GM18951 (cell line): ENCODE data around the gene CLDN5.
"Not testable (repeated sequence)": the region's sequence is repeated elsewhere in the genome, so short reads cannot be mapped to it uniquely, and the experiment has no call there.

Experiments
- POLR2A ChIP-seq: IDR thresholded peaks from 4 replicates; pipeline ENCODE4 v1.6.1; 2011; ENCODE audit warnings: mild to moderate bottlenecking; ENCODE audit not compliant: insufficient read length, insufficient read depth; ENCODE audit errors: extremely low read depth
- in situ Hi-C: fragments of 300-500 bp; cut with MboI; formaldehyde crosslinking; loops from one replicate; pipeline ENCODE4 v1.12.0; 2022; ENCODE audit warnings: low sequenced_read_pairs, mixed read lengths, inconsistent platforms; ENCODE audit not compliant: unreplicated experiment

CLDN5 gene

DNA sequence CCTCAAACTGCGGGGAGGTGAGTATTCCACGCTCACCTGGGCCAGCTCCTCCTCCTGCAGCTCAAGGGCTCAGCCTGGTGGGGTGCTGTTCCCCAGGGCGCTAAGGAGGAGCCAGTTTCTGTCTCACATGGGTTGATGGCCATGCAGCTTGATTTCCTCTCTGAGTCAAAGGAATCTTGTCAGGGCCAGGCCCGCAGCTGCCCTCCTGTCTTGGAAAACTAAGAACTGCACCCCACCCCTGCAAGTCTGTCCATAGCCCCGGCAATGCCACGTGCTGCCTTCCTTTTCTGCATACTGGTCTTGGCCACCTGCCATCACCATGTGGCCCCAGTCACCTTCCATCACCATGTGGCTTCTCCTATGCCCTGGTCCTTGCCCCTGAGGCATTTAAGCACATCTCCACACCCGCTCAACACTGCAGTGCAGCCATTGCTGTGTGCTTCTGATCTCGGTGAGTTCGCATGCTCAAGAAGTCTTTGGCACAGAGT is 35.2 kb upstream of the CLDN5 start:
- in situ Hi-C loops: no loop called here
- no peak for TF ChIP-seq POLR2A

DNA sequence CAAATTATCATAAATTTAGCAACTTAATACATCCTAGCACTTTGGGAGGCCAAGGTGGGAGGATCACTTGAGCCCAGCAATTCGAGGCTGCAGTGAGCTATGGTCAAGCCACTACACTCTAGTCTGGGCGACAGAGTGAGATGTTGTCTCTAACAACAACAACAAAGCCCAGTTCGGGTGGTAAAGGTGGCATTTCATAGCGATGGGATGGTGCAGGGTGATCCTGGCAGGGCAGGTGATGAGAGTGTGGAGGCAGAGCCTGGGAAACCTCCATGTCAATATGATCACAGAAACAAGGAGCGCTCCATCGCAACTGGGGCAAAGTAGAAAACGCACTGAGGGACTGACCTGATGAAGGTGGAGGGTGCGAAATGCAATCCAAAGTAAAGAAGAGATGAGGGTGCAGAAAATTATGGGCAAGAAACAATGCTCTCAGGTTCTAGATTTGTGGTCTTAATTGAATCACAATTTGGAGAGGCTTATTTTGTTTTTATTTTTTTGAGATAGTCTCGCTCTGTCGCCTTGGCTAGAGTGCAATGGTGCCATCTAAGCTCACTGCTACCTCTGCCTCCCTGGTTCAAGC is 32.8 kb upstream of the CLDN5 start:
- in situ Hi-C loops: no loop called here
- no peak for TF ChIP-seq POLR2A

DNA sequence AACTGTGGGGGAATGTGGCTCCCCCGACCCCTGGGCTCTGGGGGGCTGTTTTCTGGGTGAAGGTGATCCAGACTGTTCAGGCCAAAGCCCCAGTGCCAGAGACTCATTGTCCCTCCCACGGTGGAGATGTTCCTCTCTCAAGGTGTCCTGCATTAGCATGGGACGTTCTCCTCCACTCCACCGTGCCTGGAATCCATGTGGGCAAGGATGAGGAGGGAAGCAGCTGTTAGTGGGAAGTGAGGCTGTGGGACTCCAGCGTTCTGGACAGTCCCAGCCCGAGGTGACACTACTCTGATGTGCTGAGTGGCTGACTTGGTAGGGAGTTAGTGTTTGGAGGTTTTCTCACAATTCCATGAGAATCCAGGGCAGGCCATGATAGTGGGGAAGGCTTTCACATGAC is 31.4 kb upstream of the CLDN5 start:
- TF ChIP-seq POLR2A: no peak
- in situ Hi-C loops: no loop called here

DNA sequence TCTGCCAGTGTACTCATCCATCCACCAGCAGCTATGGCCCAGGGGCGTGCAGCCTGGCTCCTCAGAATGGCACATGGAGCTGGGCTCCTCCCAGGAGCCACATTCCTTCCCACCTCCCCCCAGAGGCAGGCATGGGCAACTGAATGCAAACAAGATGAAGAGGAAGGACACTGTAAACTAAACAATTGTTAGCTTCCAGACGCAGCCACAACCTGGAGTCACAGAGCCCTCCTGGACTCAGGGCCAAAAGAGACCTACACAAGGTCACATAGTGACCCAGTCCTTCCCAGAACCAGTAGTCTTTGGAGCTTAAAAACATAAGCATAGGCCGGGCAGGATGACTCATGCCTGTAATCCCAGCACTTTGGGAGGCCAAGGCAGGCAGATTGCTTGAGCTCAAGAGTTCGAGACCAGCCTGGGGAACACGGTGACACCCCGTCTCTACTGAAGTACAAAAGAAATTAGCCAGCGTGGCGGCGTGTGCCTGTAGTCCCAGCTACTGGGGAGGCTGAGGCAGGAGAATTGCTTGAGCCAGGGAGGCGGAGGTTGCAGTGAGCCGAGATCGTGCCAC is 30.7 kb upstream of the CLDN5 start:
- in situ Hi-C loops: no loop called here
- no peak for TF ChIP-seq POLR2A

DNA sequence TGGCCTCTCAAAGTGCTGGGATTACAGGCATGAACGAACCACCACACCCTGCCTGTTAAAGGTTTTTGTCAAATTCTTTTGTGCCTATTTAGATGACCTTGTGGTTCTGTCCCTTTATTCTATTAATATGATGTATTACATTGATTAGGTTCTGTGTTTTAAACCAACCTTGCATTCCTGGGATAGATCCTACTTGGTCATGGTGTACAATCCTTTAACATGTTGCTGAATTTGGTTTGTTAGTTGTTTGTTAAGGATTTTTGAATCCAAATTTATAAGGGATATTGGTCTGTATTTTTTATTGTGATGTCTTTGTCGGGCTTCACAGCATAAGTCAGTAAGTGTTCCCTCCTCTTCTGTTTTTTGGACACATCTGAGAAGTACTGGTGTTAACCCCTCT is 29.0 kb upstream of the CLDN5 start:
- TF ChIP-seq POLR2A: no peak

DNA sequence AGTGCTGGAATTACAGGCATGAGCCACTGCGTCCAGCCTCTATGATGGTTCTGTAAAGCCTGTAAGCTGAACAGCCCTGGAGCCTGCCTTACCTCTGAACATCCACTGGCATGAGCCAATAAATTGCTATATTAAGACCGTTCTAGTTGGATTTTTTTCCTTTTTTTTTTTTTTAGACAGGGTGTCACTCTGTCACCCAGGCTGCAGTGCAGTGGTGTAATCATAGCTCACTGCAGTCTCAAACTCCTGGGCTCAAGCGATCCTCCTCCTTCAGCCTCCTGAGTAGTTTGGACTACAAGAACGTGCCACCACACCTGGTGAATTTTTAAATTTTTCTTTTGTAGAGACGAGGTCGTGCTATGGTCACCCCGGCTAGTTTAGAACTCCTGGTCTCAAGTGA is 26.2 kb upstream of the CLDN5 start:
- in situ Hi-C loops: no loop called here
- no peak for TF ChIP-seq POLR2A

More for the DNA sequence above, 29.0 kb upstream of the CLDN5 start:
- in situ Hi-C loops: no loop called here

DNA sequence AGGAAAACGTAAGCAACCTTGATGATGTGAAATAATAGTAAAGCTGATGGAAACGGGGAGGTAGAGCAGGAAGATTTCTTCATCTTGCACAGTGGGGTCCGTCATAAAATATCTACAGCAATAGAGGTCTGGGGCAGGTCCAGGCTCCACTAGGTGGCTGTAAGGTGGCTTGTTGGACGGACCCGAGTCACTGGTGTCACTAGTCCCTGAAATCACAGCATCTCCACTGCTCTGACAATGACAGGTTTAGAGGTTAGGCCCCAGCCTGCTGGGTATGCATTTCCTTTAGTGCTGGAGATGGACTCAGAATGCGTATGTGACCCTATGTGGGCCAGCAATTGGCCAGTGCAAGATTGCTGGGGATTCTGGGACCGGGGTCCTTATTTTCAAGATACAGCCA is 25.2 kb upstream of the CLDN5 start:
- TF ChIP-seq POLR2A: no peak
- in situ Hi-C loops: no loop called here

DNA sequence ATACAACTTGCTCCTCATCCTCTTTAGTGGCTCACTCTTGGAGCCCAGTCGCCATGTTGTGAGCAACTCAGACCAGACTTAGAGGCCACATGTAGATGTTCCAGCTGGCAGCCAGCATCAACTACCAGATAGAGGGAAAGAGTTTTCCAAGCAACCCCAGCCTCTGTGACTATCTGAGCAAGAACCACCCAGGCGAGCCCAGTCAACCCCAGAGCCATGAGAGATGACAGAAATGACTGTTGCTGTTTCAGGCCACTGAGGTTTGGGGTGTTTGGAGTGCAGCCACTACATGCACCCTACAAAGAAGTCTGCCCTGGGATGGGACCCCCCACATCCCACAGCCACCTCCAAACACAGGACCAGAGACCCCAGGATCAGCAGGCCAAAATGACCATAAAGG is 24.8 kb upstream of the CLDN5 start:
- in situ Hi-C loops: no loop called here
- no peak for TF ChIP-seq POLR2A

DNA sequence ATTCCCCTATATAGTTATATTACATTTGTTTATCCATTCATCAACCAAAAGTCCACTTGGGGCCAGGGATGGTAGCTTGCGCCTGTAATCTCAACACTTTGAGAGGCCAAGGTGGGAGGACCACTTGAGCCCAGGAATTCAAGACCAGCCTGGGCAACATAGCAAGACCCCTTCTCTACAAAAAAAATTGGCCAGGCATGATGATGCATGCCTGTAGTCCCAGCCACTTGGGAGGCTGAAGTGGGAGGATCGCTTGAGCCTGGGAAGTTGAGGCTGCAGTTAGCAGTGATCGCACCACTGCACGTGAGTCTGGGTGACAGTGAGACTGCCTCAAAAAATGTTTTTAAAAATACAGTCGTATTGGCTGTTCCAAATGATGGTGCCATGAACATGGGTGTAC is 24.2 kb upstream of the CLDN5 start:
- in situ Hi-C loops: not testable (repeated sequence)

DNA sequence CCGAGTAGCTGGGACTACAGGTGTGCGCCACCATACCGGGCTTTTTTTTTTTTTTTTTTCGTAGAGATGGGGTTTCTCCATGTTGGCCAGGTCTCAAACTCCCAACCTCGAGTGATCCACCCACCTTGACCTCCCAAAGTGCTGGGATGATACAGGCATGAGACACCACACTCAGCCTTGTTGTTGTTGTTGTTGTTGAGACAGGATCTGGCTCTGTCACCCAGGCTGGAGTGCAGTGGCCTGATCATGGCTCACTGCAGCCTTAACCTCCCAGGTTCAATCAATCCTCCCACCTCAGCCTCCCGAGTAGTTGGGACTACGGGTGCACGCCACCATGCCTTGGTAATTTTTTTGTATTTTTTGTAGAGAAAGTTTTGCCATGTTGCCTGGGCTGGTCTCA is 23.4 kb upstream of the CLDN5 start:
- in situ Hi-C loops: no loop called here

DNA sequence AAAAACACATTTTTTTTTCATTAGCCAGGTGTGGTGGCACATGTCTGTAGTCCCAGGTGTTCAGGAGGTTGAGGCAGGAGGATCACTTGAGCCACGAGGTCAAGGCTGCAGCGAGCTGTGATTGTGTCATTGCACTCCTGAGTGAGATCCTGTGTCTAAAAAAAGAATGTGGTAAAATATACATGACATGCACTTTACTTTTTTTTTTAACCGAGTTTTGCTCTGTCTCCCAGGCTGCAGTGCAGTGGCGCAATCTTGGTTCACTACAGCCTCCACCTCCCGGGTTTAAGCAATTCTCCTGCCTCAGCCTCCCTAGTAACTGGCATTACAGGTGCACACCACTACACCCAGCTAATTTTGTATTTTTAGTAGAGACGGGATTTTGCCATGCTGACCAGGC is 22.5 kb upstream of the CLDN5 start:
- in situ Hi-C loops: no loop called here
- TF ChIP-seq POLR2A: no peak

More for the DNA sequence above, 23.4 kb upstream of the CLDN5 start:
- TF ChIP-seq POLR2A: no peak

DNA sequence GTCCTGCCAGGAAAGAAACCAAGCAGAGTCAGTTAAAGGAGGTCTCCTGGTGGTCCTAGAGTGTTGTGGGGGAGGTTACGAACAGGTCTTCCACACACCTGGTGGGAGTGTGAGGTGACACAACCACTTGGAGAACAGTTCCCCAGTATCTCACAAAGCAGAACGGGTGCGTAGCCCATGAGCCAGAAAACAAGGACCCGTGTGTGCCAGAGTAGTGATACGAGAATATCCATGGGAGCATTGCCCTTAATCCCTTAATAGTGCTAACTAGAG is 21.7 kb upstream of the CLDN5 start:
- TF ChIP-seq POLR2A: no peak
- in situ Hi-C loops: no loop called here

DNA sequence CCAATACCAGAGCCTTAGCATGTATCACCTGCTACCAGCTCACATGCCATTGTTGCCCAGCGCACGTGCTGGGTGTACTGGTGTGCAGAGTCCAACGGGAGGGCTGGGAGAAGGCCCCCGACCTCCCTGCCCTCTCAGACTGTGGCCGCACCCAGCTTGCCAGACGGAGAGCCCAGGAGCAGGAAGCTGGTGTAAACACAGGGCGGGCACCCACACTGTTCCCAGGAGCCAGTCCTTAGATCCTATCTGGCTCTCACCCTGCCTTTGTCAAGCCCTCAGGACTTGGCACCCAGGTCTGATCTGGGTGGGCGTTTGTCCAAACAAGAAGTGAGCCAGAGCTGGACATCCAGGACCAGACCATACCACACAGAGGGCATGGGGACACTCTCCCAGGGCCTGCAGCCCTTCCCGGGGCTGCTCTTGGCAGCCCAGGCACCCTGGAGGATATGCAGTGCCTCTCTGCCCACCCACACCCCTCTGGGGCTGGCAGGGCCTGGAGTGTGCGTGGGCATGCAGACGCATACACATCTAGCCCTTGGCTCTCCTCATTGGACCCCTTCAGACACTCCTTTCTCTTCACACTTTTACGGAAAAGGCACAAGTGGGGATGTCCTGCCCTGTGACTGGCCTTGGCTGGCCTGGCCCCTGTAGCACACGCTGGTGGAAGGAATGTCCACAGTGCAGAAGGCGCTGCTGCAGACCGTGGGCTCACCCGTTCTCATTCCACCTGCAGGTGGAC is 19.9 kb upstream of the CLDN5 start:
- in situ Hi-C loops: no loop called here
- no peak for TF ChIP-seq POLR2A

DNA sequence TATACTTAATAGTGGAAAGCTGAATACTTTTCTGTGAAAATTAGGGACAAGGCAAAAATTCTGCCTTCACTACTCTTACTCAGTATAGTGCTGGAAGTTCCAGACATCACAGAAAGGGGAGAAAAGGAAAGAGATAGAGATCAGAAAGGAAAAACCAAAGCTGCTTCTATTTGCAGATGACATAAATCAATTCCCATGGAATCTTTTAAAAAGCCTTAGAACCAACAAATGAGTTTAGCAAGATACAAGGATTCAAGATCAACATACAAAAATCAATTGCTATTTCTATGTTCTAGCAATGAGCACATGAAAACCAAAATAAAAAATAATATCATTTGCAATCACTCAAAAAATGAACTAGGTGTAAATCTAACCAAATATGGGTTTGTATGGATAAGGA is 16.2 kb upstream of the CLDN5 start:
- in situ Hi-C loops: no loop called here
- no peak for TF ChIP-seq POLR2A
